HepG2 (cell line): Measurements from ENCODE around the gene WWC2. TPM values are rescaled to one million over a fixed set of nuclear protein-coding genes. Genes with fewer than 3 reads are reported as not detected.

Experiments used
- ARID5B ChIP-seq: IDR thresholded peaks from 2 replicates; pipeline ENCODE4 v1.4.0; 2020; ENCODE audit warnings: mild to moderate bottlenecking, missing genetic modification reagents
- ATF5 ChIP-seq: sonication (generic); formaldehyde crosslinking; IDR thresholded peaks from 2 replicates; pipeline ENCODE4 v1.4.0; 2020; ENCODE audit warnings: mild to moderate bottlenecking, low read depth, missing genetic modification reagents
- CREB1 ChIP-seq, 2 experiments: fragments of 450-650 bp in 1 of 2; IDR thresholded peaks; 2 replicates each; pipeline ENCODE4 v1.6.1; 2016 to 2017; ENCODE audit warnings: control low read depth in 1 of 2, mild to moderate bottlenecking in 1 of 2, missing compliant biosample characterization in 1 of 2, missing genetic modification characterization in 1 of 2
- ETV5 ChIP-seq: IDR thresholded peaks from 2 replicates; pipeline ENCODE4 v1.6.1; 2018; ENCODE audit warnings: missing biosample characterization, missing genetic modification reagents, inconsistent platforms, borderline replicate concordance
- KDM1A ChIP-seq: IDR thresholded peaks from 2 replicates; pipeline ENCODE4 v1.6.1; 2016; ENCODE audit warnings: missing compliant biosample characterization
- MAFF ChIP-seq: IDR thresholded peaks from 2 replicates; pipeline ENCODE4 v1.6.1; 2011; ENCODE audit warnings: low read depth, low read length, improper control_type of control experiment
- NR2F6 ChIP-seq, 2 experiments: IDR thresholded peaks; 2 replicates each; pipeline ENCODE4 v1.6.1; 2016; ENCODE audit warnings: antibody characterized with exemption in 1 of 2, mild to moderate bottlenecking in 1 of 2
- SP2 ChIP-seq: sonication (generic); formaldehyde crosslinking; IDR thresholded peaks from 2 replicates; pipeline ENCODE4 v1.5.1; 2020; ENCODE audit warnings: mild to moderate bottlenecking, missing genetic modification reagents
- SP5 ChIP-seq: IDR thresholded peaks from 2 replicates; pipeline ENCODE4 v1.6.1; 2016; ENCODE audit warnings: low read depth, borderline replicate concordance
- ZFP37 ChIP-seq: sonication (generic); formaldehyde crosslinking; IDR thresholded peaks from 2 replicates; pipeline ENCODE4 v1.4.0; 2020; ENCODE audit warnings: missing genetic modification reagents, borderline replicate concordance
- ZIK1 ChIP-seq: sonication (generic); formaldehyde crosslinking; IDR thresholded peaks from 2 replicates; pipeline ENCODE4 v1.5.0; 2020; ENCODE audit warnings: mild to moderate bottlenecking, low read depth, missing genetic modification reagents, borderline replicate concordance
- ZNF644 ChIP-seq: IDR thresholded peaks from 2 replicates; pipeline ENCODE4 v1.6.1; 2016; ENCODE audit warnings: low read depth
- ZNF768 ChIP-seq: sonication (generic); formaldehyde crosslinking; IDR thresholded peaks from 2 replicates; pipeline ENCODE4 v1.4.0; 2020; ENCODE audit warnings: missing genetic modification reagents
- ZZZ3 ChIP-seq: sonication (generic); formaldehyde crosslinking; IDR thresholded peaks from 2 replicates; pipeline ENCODE4 v1.4.0; 2020; ENCODE audit warnings: missing genetic modification reagents, mild to moderate bottlenecking, borderline replicate concordance
- polyA plus RNA-seq, 8 experiments: library from polyadenylated mRNA; depleted of rRNA in 3 of 8; stranded (reverse) in 7 of 8; unstranded in 1 of 8; fragments of >200 nt; fragmentation: Illumina TruSeq in 4 of 8; extraction: Trizol in 4 of 8; gene quantifications; 2 replicates each; pipeline versions ENCODE4 v1.2.1 to v1.2.3, GENCODE V29; 2011 to 2016; ENCODE audit warnings: low read depth in 4 of 8, missing spikeins in 1 of 8, mixed read lengths in 1 of 8; ENCODE audit not compliant: insufficient read depth in 1 of 8
- total RNA-seq, 5 experiments: library from RNA; depleted of rRNA; stranded (reverse); fragments of >200 nt; fragmentation: Illumina TruSeq; extraction: Trizol; gene quantifications; 2 replicates each; pipeline ENCODE4 v1.2.3, GENCODE V29; 2016; ENCODE audit warnings: low read depth in 1 of 5
- TF ChIP-seq, protein P1 (sequence below): sonication (generic); formaldehyde crosslinking; IDR thresholded peaks from 2 replicates; pipeline ENCODE4 v1.4.0; 2020; ENCODE audit warnings: missing genetic modification reagents
- TF ChIP-seq, protein P2 (sequence below): sonication (generic); formaldehyde crosslinking; IDR thresholded peaks from 2 replicates; pipeline ENCODE4 v1.5.0; 2020; ENCODE audit warnings: missing genetic modification reagents, mild to moderate bottlenecking, borderline replicate concordance
- TF ChIP-seq, protein P3 (sequence below): sonication (generic); formaldehyde crosslinking; IDR thresholded peaks from 2 replicates; pipeline ENCODE4 v1.4.0; 2020; ENCODE audit warnings: mild to moderate bottlenecking, missing genetic modification reagents

WWC2 gene
- total and polyA plus RNA-seq, 2 of the 13 experiments (the other 11 are each of a cell fraction or from before 2014, with no cell fraction given) = 40.0 to 50.1 TPM

GRCh38 chr4:183182873-183183725 lies 84.0 kb downstream of the WWC2 start (continued):
- TF ChIP-seq MAFF (peak; percentile 25; the same call in 1 of the 2 replicates), ZZZ3 (CRISPR knock-in tag) (no peak), KDM1A (peak; percentile 77; the same call in 1 of the 2 replicates), SP5 (CRISPR knock-in tag) (peak; percentile 58; the same call in 1 of the 2 replicates), ZNF768 (CRISPR knock-in tag) (no peak), ATF5 (CRISPR knock-in tag) (no peak), ARID5B (peak; percentile 85), ZNF644 (CRISPR knock-in tag) (0 out of 2 replicates have a peak, but pooled peaks have one; percentile 72), ZIK1 (CRISPR knock-in tag) (no peak), ZFP37 (peak; percentile 41; the same call in 1 of the 2 replicates), SP2 (CRISPR knock-in tag) (no peak), CREB1 (IDR thresholded peaks at IDR 0.05) (peak; percentile 24; the same call in 1 of the 2 replicates), CREB1 (CRISPR knock-in tag; IDR thresholded peaks at IDR 0.05) (no peak), ETV5 (peak; percentile 97), NR2F6 (IDR thresholded peaks at IDR 0.05) (no peak), NR2F6 (CRISPR knock-in tag; IDR thresholded peaks at IDR 0.05) (peak; percentile 31; the same call in 1 of the 2 replicates)
- TF ChIP-seq, protein P1, sequence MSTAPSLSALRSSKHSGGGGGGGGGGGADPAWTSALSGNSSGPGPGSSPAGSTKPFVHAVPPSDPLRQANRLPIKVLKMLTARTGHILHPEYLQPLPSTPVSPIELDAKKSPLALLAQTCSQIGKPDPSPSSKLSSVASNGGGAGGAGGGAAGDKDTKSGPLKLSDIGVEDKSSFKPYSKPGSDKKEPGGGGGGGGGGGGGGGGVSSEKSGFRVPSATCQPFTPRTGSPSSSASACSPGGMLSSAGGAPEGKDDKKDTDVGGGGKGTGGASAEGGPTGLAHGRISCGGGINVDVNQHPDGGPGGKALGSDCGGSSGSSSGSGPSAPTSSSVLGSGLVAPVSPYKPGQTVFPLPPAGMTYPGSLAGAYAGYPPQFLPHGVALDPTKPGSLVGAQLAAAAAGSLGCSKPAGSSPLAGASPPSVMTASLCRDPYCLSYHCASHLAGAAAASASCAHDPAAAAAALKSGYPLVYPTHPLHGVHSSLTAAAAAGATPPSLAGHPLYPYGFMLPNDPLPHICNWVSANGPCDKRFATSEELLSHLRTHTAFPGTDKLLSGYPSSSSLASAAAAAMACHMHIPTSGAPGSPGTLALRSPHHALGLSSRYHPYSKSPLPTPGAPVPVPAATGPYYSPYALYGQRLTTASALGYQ (CRISPR knock-in tag) = peak; percentile 58; the same call in 1 of the 2 replicates
- TF ChIP-seq, protein P2, sequence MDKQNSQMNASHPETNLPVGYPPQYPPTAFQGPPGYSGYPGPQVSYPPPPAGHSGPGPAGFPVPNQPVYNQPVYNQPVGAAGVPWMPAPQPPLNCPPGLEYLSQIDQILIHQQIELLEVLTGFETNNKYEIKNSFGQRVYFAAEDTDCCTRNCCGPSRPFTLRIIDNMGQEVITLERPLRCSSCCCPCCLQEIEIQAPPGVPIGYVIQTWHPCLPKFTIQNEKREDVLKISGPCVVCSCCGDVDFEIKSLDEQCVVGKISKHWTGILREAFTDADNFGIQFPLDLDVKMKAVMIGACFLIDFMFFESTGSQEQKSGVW (CRISPR knock-in tag) = no peak
- TF ChIP-seq, protein P3, sequence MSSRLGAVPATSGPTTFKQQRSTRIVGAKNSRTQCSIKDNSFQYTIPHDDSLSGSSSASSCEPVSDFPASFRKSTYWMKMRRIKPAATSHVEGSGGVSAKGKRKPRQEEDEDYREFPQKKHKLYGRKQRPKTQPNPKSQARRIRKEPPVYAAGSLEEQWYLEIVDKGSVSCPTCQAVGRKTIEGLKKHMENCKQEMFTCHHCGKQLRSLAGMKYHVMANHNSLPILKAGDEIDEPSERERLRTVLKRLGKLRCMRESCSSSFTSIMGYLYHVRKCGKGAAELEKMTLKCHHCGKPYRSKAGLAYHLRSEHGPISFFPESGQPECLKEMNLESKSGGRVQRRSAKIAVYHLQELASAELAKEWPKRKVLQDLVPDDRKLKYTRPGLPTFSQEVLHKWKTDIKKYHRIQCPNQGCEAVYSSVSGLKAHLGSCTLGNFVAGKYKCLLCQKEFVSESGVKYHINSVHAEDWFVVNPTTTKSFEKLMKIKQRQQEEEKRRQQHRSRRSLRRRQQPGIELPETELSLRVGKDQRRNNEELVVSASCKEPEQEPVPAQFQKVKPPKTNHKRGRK = no peak
